ENCODE data around the gene BLM. TPM values are rescaled to one million over a fixed set of nuclear protein-coding genes. Genes with fewer than 3 reads are reported as not detected.
"Not testable (repeated sequence)": the region's sequence is repeated elsewhere in the genome, so short reads cannot be mapped to it uniquely, and the experiment has no call there.

BLM gene
- polyA plus RNA-seq, 1 donor: 3.7 TPM

DNA sequence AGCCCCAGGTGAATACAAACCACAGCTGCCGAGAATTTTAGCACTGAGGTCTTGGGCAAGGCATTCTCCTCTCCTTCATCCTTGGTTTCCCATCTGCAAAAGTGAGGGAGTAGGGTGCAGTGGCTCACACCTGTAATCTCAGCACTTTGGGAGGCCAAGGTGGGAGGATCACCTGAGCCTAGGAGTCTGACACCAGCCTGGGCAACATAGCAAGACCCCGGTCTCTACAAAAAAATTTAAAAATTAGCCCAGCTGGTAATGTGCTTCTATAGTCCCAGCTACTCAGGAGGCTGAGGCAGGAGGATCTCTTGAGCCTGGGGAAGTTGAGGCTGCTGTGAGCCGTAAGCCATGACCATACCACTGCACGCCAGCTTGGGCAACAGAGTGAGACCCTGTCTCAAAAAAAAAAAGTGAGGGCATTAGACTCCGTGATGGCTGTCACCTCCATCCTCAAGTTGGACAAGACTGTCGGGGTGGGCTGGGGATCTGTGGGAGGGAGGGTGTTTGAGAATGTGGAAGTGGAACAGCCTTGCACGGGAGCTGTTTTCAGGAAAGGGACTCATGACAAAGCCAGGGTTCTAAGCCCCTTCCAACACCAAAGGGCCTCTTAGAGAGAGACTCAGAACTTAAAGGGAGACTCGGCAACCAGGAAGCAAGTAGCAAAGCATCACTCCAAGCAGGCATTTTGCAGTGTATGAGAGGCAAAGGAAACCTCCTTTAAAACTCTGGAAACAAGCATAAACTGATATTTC lies 105.2 kb downstream of the BLM start:
- DNase-seq: no peak

GRCh38 chr15:90823455-90823974 lies 106.4 kb downstream of the BLM start:
- DNase-seq: no peak

- DNase-seq: not testable (repeated sequence)
These were observed 108.2 kb downstream of the BLM start for GRCh38 chr15:90825115-90825899.

DNA sequence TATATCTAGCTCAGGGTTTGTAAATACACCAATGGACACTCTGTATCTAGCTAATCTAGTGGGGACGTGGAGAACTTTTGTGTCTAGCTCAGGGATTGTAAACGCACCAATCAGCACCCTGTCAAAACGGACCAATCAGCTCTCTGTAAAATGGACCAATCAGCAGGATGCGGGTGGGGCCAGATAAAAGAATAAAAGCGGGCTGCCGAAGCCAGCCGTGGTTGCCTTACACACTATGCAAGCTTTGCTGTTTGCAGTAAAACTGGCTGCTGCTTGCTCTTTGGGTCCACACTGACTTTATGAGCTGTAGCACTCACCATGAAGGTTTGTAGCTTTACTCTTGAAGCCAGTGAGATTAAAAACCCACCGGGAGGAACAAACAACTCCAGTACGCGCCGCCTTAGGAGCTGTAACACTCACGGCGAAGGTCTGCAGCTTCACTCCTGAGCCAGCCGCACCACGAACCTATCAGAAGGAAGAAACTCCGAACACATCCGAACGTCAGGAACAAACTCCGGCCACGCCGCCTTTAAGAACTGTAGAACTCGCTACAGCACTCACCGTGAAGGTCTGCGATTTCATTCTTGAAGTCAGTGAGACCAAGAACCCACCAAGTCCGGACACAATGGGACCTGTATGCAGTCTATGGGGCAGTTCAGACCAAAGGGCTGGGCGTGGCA lies 109.2 kb downstream of the BLM start:
- not testable (repeated sequence) for DNase-seq

GRCh38 chr15:90826886-90827435 lies 109.8 kb downstream of the BLM start:
- no peak for DNase-seq

GRCh38 chr15:90828111-90828510 lies 111.0 kb downstream of the BLM start:
- no peak for DNase-seq

DNA sequence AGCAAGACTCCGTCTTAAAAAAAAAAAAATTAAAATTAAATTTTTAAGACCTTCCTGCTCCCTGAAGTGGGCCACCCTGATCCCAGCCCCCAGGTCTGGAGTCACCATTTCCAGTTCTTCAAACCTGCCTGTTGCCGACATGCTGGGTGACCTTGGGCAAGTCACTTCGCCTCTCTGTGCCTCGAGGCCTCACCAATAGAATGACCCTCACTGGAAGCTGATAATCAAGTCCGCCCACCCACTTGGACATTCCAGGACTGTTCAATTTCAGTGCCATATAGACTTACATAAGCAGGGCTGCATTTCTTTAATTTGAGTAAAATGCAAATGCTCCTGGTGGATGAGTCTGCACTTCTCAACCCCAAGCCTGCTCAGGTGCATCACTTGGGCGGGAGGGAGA lies 112.0 kb downstream of the BLM start:
- no peak for DNase-seq

DNA sequence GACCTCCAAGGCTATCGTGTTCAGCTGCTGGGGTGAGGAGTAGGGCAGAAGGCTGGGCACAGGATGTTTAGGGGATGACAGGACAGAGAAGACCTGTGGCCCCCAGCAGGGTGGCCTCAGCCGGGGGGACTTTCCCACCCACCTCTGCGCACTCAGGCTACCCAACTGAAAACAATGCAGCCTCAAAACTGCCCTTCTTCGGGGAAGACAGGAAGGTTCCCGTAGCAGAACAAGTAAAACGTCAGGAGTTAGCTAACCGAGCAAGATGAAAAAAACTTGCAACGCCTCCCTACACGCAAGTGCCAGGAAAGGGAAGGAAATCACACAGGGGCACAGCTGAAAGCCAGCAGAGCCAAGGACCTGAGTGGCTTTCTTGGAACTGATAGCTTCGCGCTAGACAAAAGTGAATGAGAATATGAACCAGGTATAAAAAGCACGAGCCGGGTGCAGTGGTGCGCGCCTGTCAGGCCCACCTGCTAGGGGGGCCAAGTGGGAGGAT lies 112.8 kb downstream of the BLM start:
- no peak for DNase-seq

GRCh38 chr15:90834626-90835025 lies 117.5 kb downstream of the BLM start:
- no peak for DNase-seq

GRCh38 chr15:90836296-90836871 lies 119.2 kb downstream of the BLM start:
- no peak for DNase-seq

DNA sequence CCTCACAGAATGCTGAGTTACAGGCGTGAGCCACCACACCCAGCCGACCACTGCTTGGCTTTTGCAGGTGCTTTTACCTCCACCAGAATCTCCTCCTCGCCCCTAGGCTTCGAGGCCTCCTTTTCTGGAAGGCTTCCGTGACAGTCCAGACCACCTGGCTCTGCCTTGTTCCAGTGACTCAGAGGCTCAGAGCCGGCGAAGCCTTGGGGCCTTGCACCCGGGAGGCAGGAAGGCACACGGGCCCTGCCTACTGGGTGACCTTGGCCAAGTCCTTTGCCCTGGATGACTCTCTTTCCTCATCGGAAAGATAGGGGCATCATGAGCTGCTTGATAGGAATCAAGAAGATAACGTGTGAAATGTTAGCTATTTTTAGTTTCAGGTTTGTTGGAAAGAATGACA lies 119.9 kb downstream of the BLM start:
- DNase-seq: no peak

- no peak for DNase-seq
These were observed 121.0 kb downstream of the BLM start for GRCh38 chr15:90838139-90838538.

- no peak for DNase-seq
These were observed 121.4 kb downstream of the BLM start for GRCh38 chr15:90838544-90838943.

GRCh38 chr15:90839187-90840071 lies 122.3 kb downstream of the BLM start:
- no peak for DNase-seq

DNA sequence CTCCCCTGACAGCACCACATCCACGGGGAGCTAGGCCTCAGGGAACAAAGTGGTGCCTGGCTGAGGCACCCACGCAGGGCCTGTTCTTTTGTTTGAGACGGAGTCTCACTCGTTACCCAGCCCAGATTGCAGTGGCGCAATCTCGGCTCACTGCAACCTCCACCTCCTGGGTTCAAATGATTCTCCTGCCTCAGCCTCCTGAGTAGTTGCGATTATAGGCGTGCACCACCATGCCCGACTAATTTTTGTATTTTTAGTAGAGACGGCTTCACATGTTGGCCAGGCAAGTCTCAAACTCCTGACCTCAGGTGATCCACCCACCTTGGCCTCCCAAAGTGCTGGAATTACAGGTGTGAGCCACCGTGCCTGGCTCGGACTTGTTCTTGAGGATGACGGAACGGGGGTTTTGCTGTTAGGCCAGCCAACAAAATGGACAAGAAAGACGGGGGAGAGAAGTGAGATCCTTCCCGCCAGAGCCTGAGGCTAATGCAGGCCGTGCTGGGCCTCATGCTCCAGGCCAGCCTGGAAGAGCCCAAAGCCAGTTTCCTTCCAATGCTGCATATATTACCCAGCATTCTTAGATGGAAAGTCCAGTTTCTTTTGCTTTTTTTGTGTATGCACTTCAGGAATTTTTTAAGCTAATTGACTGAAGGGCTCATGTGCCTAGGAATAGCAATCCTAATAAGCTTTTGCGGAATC lies 123.2 kb downstream of the BLM start:
- no peak for DNase-seq

DNA sequence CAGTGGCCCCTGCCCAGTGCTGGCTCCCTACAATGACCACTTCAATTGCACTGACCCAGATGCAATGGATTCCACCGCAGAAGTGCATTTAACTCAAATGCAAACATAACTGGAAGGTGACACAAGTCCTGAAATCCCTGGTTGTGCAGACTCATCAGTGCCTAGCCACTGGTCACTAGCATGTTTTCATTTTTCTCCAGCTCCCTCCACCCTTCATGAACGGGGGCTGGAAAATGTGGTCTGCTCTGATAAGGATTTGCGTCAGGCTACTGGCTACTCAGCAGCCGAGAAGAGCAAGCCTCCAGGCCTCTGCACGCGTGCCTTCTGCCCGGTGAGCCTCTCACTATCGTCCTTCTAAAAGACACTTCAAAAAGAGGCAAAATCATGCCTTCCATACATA lies 123.8 kb downstream of the BLM start:
- no peak for DNase-seq

GRCh38 chr15:90844696-90845095 lies 127.5 kb downstream of the BLM start:
- DNase-seq: no peak

GRCh38 chr15:90845201-90845949 lies 128.2 kb downstream of the BLM start:
- no peak for DNase-seq

- DNase-seq: not testable (repeated sequence)
These were observed 132.3 kb downstream of the BLM start for GRCh38 chr15:90849424-90849823.

DNA sequence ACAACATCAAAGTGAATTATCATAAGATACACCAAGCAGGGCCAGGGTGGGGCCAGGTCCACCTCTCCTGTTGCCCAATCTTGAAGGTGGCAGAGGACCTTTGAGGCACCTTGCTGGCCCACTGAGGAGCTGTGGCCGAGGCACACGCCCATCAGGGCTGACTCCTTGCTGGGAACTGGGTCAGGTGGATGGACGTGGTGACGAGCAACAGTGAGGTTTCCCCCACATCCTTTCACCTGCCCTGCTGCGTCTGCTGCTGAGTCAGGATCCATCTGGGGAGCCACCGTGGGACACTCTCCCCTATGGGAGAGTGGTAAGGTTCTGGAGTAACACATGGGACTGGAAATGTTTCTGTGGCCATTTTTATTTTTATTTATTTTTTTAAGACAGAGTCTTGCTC lies 134.0 kb downstream of the BLM start:
- no peak for DNase-seq
